Neural crest cell (in vitro differentiated cells): Measurements from ENCODE around the gene TMPRSS11D. TPM values are rescaled to one million over a fixed set of nuclear protein-coding genes. Genes with fewer than 3 reads are reported as not detected.

ENCODE experiments used
- DNase-seq: peaks from one replicate; pipeline ENCODE4 v3.0.0; 2021; ENCODE audit warnings: low read depth, mixed read lengths, low spot score
- H3K27ac Mint-ChIP-seq: one replicate; pipeline ENCODE4 v1.8.0; 2021; ENCODE audit warnings: mild to moderate bottlenecking, mixed read lengths; ENCODE audit not compliant: unreplicated experiment
- H3K27me3 Mint-ChIP-seq: 2 replicates; pipeline ENCODE4 v1.8.0; 2021; ENCODE audit warnings: low read depth, mild to moderate bottlenecking, mixed read lengths
- H3K36me3 Mint-ChIP-seq: 2 replicates; pipeline ENCODE4 v1.8.0; 2021; ENCODE audit warnings: low read depth, mild to moderate bottlenecking, mixed read lengths
- H3K4me1 Mint-ChIP-seq: 2 replicates; pipeline ENCODE4 v1.8.0; 2021; ENCODE audit warnings: mixed read lengths
- H3K4me3 Mint-ChIP-seq: one replicate; pipeline ENCODE4 v1.8.0; 2021; ENCODE audit warnings: mild to moderate bottlenecking, mixed read lengths
- H3K9me3 Mint-ChIP-seq: 2 replicates; pipeline ENCODE4 v1.8.0; 2021; ENCODE audit warnings: mixed read lengths
- long read RNA-seq: library from polyadenylated mRNA; unstranded; transcript quantifications from one replicate; pipeline ENCODE4 v2.0.0, GENCODE V29; 2020
- total RNA-seq: library from RNA; stranded (reverse); gene quantifications from 2 replicates; pipeline ENCODE4 v1.2.1, GENCODE V29; 2021
- TF ChIP-seq, protein P1 (sequence below): fragments of 200-600 bp; sonication (generic); conservative IDR thresholded peaks from 2 replicates; pipeline ENCODE4 v1.5.0; 2021; ENCODE audit warnings: antibody characterized with exemption, mild to moderate bottlenecking

The TMPRSS11D gene, protein sequence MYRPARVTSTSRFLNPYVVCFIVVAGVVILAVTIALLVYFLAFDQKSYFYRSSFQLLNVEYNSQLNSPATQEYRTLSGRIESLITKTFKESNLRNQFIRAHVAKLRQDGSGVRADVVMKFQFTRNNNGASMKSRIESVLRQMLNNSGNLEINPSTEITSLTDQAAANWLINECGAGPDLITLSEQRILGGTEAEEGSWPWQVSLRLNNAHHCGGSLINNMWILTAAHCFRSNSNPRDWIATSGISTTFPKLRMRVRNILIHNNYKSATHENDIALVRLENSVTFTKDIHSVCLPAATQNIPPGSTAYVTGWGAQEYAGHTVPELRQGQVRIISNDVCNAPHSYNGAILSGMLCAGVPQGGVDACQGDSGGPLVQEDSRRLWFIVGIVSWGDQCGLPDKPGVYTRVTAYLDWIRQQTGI
- total RNA-seq = not detected in 2 replicates
- long read RNA-seq = 0 reads

DNA sequence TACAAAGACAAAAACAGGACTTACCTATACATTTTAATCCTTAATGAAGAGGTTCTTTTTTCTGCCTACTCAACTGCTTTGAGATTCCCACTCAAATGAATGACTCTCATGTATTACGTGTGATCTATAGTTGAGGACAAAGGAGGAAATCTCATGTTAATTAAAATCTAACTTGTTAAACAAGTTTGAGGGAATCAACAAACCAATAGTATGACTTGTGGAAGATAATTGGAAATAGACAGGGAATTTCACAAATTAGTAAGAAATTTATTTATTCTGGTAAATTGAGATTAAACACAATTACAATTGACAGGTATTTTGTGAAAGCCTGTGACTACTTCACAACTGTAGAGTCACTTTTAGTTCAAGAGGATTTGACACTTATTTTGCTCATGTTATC, at the start of gene TMPRSS11D:
TSS of gene TMPRSS11D (minus strand) at position 101 of the 400 bp plus-strand sequence. CDS start at position 32, 69 bp downstream.
- Mint-ChIP-seq H3K27ac (no peak within 1 kb of the TSS), H3K4me3 (no peak within 1 kb of the TSS), H3K36me3 (no peaks in the 10 kb centered on the region), H3K4me1 (peaks cover 5% of the 10 kb centered on the region), H3K27me3 (no peaks in the 10 kb centered on the region), H3K9me3 (no peaks in the 10 kb centered on the region)
- TF ChIP-seq, protein P1, sequence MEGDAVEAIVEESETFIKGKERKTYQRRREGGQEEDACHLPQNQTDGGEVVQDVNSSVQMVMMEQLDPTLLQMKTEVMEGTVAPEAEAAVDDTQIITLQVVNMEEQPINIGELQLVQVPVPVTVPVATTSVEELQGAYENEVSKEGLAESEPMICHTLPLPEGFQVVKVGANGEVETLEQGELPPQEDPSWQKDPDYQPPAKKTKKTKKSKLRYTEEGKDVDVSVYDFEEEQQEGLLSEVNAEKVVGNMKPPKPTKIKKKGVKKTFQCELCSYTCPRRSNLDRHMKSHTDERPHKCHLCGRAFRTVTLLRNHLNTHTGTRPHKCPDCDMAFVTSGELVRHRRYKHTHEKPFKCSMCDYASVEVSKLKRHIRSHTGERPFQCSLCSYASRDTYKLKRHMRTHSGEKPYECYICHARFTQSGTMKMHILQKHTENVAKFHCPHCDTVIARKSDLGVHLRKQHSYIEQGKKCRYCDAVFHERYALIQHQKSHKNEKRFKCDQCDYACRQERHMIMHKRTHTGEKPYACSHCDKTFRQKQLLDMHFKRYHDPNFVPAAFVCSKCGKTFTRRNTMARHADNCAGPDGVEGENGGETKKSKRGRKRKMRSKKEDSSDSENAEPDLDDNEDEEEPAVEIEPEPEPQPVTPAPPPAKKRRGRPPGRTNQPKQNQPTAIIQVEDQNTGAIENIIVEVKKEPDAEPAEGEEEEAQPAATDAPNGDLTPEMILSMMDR = no peak
- no peak for DNase-seq

DNA sequence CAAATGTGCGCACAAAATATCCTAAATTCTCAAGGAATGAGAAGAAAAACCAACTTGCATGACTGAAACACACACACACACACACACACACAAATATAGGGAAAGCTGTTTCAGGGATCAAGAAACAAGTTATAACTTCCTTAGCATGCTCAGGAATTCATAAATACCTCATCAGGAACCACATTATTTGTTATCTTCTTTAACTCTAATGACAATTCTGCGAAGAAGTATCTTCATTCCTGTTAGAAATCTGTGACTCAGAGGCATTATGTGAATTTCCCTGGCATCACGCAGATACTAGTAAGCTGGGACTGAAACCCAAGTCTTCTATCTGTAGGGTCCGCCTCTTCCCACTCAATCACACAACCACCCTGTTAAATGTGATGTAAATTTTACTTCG, 49.2 kb upstream of the TMPRSS11D start:
- no peaks in the 10 kb centered on the region for H3K27me3 Mint-ChIP-seq
- TF ChIP-seq, protein P1 = no peak
- H3K4me1 Mint-ChIP-seq = no peaks in the 10 kb centered on the region
- no peaks in the 10 kb centered on the region for H3K36me3 Mint-ChIP-seq
- H3K4me3 Mint-ChIP-seq = no peak overlapping the region
- peaks cover under 1% of the 10 kb centered on the region for H3K9me3 Mint-ChIP-seq
- H3K27ac Mint-ChIP-seq = no peak overlapping the region
- DNase-seq = no peak

DNA sequence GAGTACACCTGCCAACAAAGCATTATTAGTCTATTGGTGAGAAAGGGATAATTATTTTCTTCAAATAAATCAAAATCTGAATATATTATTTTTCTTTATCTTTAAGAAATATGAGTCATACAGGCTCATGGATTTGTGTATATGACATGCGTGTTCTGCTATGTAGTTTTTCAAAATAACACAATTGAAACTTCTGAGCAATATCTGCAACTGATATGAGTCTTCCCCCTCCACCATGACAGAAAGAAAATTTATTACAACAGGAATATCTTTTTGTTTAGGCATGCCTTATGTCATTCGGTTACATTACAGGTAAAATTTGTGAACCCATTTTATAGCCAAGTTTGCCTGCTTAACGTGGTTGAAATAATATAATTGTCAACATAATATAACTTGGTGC, 47.5 kb upstream of the TMPRSS11D start:
- no peak overlapping the region for H3K27ac Mint-ChIP-seq
- TF ChIP-seq, protein P1 = no peak
- H3K9me3 Mint-ChIP-seq = peaks cover 2% of the 10 kb centered on the region
- no peaks in the 10 kb centered on the region for H3K27me3 Mint-ChIP-seq
- no peaks in the 10 kb centered on the region for H3K4me1 Mint-ChIP-seq
- no peak for DNase-seq
- H3K36me3 Mint-ChIP-seq = no peaks in the 10 kb centered on the region
- H3K4me3 Mint-ChIP-seq = no peak overlapping the region

DNA sequence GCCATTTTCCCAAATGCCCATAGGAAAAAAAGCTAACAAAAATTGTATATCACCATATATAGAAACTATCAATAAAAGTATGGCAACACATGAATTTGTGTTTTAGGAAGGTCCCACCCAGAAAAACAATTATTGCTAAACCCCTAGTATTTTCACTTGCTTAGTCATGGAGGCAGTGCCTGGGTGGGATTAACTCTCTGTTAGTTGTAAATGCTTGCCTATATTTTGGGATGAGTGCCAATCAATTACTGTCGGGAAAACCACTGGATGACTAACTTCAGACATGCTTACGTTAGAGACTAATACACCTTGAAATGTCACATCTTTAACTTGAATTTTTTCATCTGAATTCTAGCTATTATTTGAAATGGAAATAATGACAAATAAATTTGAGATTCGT, 45.6 kb upstream of the TMPRSS11D start:
- peaks cover 3% of the 10 kb centered on the region for H3K9me3 Mint-ChIP-seq
- TF ChIP-seq, protein P1 = no peak
- H3K4me3 Mint-ChIP-seq = no peak overlapping the region
- no peaks in the 10 kb centered on the region for H3K4me1 Mint-ChIP-seq
- H3K27ac Mint-ChIP-seq = no peak overlapping the region
- no peaks in the 10 kb centered on the region for H3K36me3 Mint-ChIP-seq
- no peaks in the 10 kb centered on the region for H3K27me3 Mint-ChIP-seq
- DNase-seq = no peak

DNA sequence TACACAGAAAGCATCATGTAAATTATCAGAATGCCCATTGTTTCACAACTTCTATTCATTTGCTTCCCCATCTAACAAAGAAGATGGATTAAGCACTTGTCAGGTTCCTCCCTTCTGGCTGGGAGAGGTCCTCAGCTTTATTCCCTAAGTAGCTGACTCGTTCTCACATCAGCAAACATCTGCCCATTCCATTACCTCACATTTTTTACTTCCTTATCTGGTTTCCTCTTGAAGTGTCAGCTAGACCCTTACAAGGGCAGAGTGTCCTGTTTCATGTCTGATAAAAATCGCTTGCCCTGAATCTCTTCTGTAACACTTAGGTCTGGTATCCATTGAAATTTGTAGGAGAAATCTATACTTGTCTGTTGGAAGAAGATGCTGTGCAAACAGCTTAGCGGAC, 44.7 kb upstream of the TMPRSS11D start:
- Mint-ChIP-seq H3K27me3 (no peaks in the 10 kb centered on the region), H3K4me1 (no peaks in the 10 kb centered on the region), H3K27ac (no peak overlapping the region)

More for the DNA sequence above, 44.7 kb upstream of the TMPRSS11D start:
- TF ChIP-seq, protein P1 = no peak
- peaks cover 8% of the 10 kb centered on the region for H3K9me3 Mint-ChIP-seq
- no peak for DNase-seq
- H3K36me3 Mint-ChIP-seq = no peaks in the 10 kb centered on the region
- no peak overlapping the region for H3K4me3 Mint-ChIP-seq
